ENCODE results near the gene LCNL1.

LCNL1 gene

DNA sequence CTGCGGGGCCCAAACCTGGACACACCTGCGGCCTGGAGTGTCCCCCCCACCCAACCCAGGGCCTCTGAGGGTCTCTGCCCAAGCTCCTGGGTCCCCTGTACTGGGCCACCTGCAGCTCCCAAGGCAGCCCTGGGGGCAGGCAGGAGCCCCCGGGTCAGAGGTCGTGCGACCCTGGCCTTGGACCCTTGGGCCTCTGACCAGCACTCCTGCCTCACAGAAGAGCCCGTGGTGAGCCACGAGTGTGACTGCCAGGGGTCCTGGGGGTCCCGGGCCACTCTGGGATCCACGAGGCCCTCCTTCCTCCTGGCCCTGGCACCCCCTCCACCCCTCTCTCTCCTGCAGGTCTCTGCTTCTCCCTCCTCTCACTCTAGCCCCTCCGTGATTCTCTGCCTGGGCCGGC, 10.5 kb upstream of the LCNL1 start:
- H3K4me3 ChIP-seq (ENCODE audit: low read depth, low read length) = no peak overlapping the region
- DNase-seq (ENCODE audit: low read depth) = no peak

DNA sequence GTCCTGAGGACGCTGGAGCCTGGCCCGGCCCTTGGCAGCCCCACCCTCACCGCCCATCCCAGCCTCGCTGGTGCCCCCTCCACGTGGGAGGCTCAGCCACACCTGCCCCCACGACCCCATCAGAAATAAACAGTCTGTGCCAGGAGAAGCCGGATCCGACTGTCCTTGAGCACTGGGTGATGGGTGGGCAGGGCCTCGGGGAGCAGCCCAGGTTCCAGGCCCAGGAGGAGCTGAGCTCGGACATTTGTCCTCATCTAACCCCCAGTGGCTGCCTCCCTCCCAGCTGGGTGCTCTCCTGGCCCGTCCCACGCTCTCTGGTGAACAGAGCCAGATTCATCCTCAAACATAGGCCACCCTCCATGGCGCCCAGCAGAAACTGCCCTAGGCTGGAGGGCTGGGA, 10.1 kb upstream of the LCNL1 start:
- no peak for DNase-seq (ENCODE audit: low read depth)
- no peak overlapping the region for H3K4me3 ChIP-seq (ENCODE audit: low read depth, low read length)

DNA sequence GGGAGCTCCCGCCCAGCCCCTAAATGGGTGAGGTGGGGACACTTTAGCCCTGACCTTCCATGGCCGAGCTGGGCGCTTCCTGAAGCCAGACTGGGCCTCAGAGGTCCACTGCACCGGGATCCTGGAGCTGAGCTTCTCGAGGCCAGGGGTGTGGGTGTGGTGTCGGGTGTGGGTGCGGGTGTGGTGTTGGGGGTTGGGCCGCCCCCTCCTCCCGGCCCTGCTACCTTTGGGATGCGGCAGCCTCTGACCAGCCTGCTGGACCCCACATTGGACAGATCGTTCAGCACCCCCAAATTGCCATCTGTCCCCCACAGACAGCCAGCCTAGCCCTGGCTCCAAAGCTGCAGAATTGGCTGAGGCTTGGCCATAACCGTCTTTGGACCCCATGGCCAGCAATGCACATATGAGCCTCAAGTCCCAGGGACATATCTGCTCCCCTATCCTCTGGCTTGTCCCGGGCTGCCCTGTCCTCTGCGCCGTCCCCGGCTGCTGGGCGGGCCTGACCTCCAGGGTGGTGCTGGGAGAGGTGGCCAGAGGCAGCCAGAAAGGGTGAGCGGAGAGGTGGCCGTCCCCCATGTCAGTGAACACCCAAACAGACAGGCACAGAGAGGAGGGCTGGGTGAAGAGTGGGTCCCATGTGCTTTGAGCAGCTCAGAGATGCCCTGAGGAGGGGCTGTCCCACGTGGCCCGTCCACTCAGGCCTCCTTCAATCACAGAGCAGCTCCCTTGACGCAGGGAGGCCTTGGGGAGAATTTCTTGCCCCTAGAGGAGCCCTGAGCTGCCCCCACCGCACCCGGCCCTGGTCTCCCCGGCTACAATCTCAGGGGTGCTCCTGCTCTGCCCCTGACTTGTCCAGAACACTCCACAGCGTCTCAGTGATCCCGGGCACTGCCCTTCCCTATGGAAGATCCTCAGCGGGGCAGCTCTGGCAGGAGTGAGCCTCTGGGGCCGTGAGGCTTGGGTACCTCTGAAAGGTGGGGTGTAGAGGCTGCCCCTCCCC, 8.9 kb upstream of the LCNL1 start:
- DNase-seq (ENCODE audit: low read depth) = no peak
- no peak overlapping the region for H3K4me3 ChIP-seq (ENCODE audit: low read depth, low read length)

DNA sequence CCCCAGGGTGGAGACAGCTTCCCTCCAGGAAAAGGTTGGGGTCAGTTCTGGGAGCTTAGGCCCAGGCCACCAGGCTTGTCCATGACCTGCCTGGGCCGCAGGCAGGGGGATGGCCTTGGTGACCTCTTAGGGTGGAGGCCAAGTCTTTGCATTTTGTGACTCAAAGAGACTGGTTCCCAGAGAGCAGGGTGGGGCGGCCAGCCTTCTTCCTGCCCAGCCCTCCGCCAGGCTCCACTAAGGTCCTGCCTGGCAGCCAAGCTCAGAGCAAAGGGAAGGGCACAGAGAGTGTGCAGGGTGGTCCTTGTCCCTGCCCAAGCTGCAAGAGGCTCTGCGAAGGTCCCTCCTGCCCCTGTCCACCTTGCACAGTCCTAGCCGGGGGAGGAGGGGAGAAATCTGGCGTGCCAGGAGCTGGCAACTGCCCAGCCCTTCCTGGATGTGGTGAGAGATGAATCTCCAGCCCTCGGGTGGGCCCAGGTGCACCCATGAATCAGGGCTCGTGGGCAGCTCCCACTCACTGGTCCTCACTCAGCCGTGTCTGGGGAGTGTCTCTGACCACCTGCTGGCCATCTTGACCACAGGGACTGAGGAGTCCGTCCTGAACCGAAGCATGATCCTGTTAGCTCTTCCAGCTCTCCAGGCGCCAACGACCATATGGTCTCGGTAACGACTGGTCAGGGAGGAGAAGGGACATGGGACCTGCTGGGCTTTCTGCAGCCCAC, 7.8 kb upstream of the LCNL1 start:
- DNase-seq (ENCODE audit: low read depth) = no peak
- no peak overlapping the region for H3K4me3 ChIP-seq (ENCODE audit: low read depth, low read length)

DNA sequence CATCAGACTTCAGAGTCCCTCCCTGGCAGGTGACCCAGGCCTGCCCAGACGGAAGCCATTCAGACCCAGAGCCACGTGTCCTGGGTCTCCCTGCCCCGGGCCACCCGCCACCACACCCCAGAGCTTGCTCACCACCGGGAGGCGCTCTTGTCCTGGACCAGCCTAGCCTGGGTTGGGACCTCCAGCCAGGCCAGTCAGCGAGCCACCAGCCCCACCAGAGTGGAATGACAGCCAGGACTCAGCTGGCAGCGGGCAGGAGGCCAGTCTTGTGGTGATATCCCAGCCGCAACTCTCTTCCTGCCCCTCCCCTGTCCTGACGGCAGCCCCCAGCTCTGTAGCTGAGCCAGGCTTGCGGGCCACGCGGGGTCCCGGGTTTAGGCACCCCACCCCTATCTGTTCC, 7.1 kb upstream of the LCNL1 start:
- H3K4me3 ChIP-seq (ENCODE audit: low read depth, low read length) = no peak overlapping the region
- no peak for DNase-seq (ENCODE audit: low read depth)

DNA sequence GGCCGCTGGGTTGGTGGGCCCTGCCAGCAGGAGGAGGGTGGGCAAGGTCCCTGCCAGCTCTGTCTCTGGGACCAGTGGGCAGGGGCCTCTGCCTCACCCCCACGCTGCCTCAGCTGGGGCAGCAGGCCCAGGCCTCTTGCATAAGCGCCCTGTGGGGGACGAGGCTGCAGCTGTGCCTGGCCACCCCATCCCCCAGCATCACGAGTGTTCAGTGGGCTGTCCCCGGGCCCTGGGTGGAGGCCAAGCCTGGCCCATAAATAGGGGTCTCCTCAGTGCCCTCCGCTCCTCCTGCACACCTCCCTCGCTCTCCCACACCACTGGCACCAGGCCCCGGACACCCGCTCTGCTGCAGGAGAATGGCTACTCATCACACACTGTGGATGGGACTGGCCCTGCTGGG, 5.6 kb upstream of the LCNL1 start, which contains the start of gene PTGDS:
Gene PTGDS, plus strand, starts transcription at position 282 of the 400 bp plus-strand sequence. Its CDS starts 75 bp downstream, at position 357.
- H3K4me3 ChIP-seq (ENCODE audit: low read depth, low read length) = peak within 1 kb of the TSS; percentile 60
- no peak for DNase-seq (ENCODE audit: low read depth)

DNA sequence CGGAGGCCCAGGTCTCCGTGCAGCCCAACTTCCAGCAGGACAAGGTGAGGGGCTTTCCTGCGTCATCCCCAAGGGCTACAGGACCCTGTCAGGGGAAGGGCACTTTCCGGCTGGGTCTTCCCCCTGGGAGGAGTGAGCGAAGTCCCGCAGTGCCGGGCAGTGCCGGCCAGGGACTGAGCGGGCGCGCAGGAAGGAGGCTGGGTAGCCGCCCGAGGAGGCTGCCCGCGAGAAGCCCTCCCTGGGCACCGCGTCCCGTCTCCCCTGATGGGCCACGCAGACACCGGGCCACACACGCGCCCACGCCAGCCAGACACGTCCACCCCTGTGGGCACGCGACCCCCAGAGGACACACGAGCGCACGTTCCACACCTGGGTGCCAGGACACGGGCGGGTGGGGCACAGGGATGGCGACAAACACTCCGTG, 5.1 kb upstream of the LCNL1 start:
- no peak for DNase-seq (ENCODE audit: low read depth)
- H3K4me3 ChIP-seq (ENCODE audit: low read depth, low read length) = peak overlapping the region; percentile 60

DNA sequence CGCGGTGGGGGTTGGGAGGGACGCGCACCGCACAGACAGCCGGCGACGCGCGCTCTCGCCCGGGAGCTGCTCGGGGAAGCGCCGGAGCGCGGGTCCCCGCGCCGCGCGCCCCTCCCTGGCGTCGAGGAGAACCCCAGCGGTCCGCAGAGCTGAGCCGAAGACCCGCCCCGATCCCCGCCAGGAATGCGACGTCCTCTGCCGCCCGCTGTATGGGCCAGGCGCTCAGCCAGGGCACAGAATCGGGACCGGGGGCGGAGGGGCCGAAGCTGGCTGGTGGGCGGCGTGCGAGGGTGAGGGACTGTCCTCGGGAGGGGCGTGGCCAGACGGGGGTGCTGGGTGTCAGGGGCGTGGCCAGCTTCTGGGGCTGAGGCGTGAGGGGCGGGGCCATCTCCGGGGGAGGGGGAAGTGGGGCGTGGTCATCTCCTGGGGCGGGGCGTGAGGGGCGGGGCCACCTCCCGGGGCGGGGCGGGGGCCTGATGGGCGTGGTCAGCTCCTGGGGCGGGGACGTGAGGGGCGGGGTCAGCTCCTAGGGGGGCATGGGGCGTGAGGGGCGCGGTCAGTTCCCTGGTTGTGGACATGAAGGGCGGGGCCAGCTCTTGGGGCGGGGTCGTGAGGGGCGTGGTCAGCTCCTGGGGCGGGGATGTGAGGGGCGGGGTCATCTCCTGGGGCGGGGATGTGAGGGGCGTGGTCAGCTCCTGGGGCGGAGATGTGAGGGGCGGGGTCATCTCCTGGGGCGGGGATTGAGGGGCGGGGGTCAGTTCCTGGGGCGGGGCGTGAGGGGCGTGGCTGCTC, 4.5 kb upstream of the LCNL1 start:
- H3K4me3 ChIP-seq (ENCODE audit: low read depth, low read length) = peak overlapping the region; percentile 60
- no peak for DNase-seq (ENCODE audit: low read depth)

DNA sequence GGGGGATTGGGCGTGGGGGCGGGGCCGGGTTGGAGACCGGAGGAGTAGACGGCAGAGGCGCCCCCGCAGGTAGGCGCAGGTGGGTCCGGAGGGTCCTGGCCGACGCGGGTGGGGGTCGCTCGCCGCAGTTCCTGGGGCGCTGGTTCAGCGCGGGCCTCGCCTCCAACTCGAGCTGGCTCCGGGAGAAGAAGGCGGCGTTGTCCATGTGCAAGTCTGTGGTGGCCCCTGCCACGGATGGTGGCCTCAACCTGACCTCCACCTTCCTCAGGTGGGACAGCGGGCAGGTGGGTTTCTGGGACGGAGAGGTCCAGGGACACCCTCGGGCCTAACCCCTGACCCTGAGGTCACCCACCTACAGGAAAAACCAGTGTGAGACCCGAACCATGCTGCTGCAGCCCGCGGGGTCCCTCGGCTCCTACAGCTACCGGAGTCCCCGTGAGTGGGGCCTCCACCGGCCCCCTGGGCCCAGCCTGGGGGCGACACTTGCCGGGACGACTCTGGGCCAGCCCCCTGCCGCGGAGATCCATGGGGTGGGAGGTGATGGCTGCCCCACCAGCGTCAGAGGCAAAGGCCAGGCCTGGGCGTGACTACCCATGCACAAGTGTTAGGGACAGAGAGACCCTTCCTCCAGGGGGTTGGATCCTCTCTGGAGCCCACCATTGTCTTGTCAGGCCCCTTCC, 3.8 kb upstream of the LCNL1 start:
- H3K4me3 ChIP-seq (ENCODE audit: low read depth, low read length) = no peak overlapping the region
- DNase-seq (ENCODE audit: low read depth) = no peak

DNA sequence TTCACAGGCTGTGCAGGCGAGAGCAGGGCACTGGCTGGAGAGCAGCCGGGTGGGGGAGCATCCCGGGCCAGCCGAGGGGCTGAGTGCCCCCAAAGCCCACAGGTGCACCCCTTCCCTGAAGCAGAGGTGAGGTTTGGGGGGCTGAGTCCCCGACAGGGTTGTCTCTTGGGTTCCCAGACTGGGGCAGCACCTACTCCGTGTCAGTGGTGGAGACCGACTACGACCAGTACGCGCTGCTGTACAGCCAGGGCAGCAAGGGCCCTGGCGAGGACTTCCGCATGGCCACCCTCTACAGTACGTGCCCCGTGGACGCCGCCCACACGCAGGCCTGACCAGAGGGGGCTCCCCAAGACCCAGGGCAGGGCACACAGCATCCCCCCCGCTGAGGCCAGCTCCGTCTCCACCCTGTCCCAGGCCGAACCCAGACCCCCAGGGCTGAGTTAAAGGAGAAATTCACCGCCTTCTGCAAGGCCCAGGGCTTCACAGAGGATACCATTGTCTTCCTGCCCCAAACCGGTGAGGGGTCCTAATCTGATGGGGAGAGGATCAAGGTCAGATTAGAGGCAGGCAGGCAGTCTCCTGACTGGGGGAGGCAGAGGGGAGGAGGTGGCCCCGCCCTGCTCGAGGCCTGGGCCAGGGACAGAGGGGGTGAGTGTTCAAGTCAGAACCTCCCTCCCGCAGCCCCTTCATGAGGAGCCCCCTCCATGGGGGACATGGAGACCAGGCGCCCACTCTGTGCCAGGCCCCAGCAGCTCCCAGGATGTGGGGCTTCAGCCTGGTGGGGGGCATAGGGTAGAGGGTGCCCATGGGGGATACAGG, 2.8 kb upstream of the LCNL1 start:
- no peak overlapping the region for H3K4me3 ChIP-seq (ENCODE audit: low read depth, low read length)

DNA sequence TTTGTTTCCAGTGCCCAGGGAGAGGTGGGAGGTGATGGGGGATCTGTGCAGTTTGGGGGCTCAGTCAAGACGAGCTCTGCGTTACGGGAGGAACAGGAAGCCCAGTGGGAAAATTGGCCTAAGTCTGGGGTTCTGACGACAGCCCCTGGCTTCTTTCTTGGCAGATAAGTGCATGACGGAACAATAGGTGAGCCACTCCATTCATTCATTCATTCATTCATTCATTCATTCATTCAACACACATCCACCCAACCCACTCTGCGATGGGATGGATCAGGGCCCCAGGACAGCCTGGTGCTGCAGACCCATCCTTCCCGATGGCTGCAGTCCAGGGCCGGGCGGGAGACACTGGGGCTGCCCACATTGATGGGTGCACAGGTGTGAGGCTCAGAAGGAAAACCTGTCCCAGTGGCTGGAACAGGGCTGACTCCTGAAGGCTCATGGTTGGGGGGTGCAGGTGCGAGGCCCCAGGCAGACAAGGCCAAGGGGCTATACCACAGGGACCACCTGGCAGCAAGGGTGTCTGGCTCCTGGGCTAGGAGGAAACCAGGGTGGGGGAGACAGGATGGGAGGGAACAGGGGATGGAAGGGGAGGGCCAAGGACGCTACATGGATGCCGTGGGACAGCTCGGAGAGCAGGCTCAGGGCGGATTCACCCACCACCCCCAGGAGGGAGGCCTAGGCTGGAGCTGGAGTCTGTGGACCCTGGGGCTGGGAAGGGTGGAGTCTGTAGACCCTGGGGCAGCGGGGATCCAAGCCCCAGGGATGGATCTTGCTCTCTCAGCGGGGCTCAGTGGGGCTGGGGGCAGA, 1.9 kb upstream of the LCNL1 start:
- no peak overlapping the region for H3K4me3 ChIP-seq (ENCODE audit: low read depth, low read length)
- no peak for DNase-seq (ENCODE audit: low read depth)

More for the DNA sequence above, 2.8 kb upstream of the LCNL1 start:
- no peak for DNase-seq (ENCODE audit: low read depth)

DNA sequence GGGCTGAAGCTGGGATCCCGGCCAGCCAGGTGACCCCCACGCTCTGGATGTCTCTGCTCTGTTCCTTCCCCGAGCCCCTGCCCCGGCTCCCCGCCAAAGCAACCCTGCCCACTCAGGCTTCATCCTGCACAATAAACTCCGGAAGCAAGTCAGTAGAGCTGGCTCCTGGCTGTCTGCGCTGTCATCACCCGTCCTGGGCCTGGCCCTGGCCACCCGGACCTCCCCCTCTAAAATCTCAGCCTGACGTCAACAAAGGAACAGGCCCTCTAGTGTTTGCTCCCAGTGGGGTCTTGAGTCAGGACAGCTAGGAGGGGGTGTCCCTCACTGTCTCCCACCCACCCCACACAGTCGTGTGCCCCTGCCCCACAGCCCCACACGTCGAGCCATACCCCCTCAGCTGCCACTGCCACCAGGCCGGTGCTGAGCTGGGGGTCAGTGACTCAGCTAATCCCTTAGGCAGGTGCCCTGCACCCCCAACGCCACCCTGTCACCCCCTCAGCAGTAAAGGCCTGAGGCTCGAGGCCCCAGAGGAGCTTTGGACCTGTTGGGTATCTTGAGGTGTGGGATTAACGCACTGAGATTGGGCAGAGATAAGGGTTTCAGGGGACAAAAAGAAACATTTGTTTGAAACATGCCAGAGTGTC, 1.1 kb upstream of the LCNL1 start:
- no peak overlapping the region for H3K4me3 ChIP-seq (ENCODE audit: low read depth, low read length)
- DNase-seq (ENCODE audit: low read depth) = no peak

DNA sequence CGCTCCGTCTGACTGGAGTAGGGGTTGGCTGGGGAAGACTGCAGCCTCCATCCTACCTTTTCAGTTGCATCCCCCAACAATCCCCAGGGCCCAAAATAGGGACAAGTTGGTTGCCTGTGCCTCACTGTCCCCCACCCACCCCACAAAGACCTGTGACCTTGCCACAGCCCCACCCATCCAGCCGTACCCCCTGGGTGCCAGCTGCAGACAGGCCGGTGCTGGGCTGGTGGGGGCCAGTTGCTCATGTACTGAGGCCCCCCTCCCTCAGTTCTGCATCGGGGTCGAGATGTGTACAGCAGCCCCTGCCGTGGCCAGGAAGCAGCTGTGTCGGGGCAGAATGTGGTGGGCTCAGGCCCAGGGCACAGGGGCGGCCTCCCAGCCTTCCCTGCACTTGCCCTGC, 374 bp downstream of the LCNL1 start:
- DNase-seq (ENCODE audit: low read depth) = no peak
- H3K4me3 ChIP-seq (ENCODE audit: low read depth, low read length) = no peak overlapping the region

DNA sequence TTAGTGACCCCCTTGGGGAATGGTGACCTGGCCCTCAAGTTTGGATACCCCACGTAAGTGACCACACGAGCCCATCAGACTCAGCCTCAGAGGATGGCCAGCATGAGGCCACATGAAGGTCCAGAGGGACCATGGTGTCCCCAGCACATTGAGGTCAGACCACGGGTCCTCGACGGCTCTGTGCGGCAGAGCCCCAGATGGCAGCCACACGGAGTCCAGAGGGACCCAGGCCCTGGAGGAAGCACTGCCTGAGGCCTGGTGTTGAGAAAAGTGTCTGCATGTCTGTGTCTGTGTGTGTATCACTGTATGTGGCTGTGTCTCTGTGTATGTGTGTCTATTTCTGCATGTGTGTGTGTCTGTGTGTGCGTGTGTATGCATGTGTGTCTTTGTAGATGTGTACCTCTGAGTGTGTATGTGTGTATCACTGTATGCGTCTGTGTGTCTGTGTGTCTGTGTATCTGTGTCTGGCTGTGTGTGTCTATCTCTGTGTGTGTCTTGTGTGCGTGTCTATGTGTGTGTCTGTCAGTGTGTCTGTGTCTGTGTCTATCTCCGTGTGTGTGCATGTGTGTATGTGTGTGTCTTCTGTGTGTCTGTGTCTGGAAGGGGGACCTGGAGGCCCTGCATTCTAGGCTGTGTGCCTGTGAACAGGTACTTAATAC, 992 bp downstream of the LCNL1 start:
- no peak overlapping the region for H3K4me3 ChIP-seq (ENCODE audit: low read depth, low read length)
- no peak for DNase-seq (ENCODE audit: low read depth)

DNA sequence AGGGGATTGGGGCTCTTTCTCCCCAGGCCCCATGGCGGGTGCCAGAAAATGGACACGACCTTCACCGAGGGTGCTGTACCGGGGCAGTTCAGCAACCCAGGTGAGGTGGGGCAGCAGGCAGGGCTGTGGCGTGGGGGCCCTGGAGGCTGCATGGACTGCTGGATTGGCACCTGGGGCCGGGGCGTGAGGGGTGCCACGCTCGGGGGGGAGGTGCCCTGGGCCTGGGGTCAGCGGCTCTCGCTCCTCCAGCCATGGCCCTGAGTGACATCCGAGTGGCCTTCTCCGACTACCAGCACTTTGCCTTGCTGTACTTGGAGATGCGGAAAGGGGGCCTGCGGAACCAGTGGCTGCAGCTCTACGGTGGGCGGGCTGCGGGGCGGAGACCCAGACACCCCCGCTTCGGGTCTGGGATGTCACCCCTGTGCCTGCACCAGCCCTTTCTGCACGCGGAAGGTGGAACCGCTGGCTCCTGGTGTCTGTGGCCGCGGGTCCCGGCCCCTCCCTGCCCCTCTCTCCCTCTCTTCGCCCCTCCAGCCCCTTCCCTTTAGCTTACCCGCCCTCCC, 1.8 kb downstream of the LCNL1 start:
- no peak for DNase-seq (ENCODE audit: low read depth)
- H3K4me3 ChIP-seq (ENCODE audit: low read depth, low read length) = no peak overlapping the region

DNA sequence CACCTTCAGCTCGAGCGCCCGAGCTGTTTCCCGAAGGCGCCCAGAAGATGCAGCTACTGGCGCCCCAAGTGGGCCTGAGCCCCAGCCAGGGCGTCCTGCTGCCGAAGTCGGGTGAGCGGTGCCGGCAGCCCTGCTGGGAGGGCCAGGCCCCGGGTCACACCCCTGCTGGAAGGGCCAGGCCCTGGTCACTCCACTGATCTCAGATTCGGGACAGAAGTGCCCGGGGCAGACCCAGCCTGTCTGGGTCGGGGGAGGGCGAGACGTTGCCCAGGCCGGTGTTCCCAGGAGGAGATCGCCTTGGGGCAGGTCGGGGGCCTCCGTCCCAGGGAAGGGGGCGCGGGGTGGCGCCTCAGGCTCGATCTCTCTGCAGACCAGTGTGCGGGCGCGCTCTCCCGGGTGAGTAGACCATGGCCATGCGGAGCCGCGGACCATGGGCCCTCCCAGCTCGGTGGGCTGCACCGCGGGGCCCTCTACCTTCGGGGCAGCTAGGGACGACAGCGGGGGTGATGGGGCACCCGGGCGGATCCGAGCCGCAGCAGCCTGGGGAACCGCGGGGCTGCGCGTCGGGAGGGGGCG, 2.3 kb downstream of the LCNL1 start:
- no peak overlapping the region for H3K4me3 ChIP-seq (ENCODE audit: low read depth, low read length)
- DNase-seq (ENCODE audit: low read depth) = no peak
